Sigmoid colon (tissue), 4 donors: Measurements from ENCODE around the gene COL1A2.

ENCODE experiments used
- CTCF ChIP-seq, 4 experiments: fragments of 450-650 bp in 3 of 4; fragments of 200-600 bp in 1 of 4; IDR thresholded peaks; one replicate each; pipeline ENCODE4 v1.5.1; 2016 to 2019; ENCODE audit warnings: antibody characterized with exemption in 4 of 4, mild to moderate bottlenecking in 3 of 4, moderate library complexity in 2 of 4
- EP300 ChIP-seq, 4 donors: sonication (generic); formaldehyde crosslinking; IDR thresholded peaks; one replicate each; pipeline ENCODE4 v1.6.1; 2017; ENCODE audit warnings: antibody characterized with exemption in 4 of 4
- POLR2A ChIP-seq, 2 donors: fragments of 450-650 bp; IDR thresholded peaks; one replicate each; pipeline ENCODE4 v1.6.1; 2016; ENCODE audit warnings: antibody characterized with exemption in 2 of 2, mild to moderate bottlenecking in 2 of 2, moderate library complexity in 2 of 2
- POLR2AphosphoS5 ChIP-seq, 4 donors: sonication (generic); formaldehyde crosslinking; IDR thresholded peaks; one replicate each; pipeline ENCODE4 v1.6.1; 2017; ENCODE audit warnings: antibody characterized with exemption in 4 of 4

DNA sequence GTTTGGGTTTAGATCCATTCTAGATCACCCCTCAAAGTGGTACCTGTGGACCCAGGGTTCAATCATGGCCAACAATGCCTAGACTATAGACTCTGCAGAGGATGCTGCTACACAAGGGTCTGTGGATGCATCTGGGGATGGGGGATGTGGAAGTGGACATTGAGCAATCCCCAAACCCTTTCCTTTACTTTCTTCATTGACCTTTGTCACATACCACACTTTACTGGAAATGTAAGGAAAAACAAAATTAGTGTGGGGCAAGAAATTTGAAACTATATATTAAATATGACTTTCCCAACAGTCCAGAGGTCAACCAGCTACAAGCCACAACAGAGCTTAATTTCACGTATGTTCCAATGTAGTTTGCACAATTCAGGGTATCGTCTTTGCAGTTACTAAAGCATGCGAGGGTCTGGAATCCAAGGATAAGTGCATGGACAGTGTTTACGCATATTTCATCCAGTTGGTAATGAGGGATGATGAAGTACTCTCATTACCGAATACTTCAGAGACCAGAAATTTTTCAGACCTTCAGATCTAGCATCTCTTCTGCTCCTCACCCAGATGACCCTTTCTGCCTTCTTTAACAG lies 81.7 kb downstream of the COL1A2 start:
- TF ChIP-seq POLR2A (IDR thresholded peaks at IDR 0.05) = no peak
- TF ChIP-seq CTCF (IDR thresholded peaks at IDR 0.05) = no peak
- TF ChIP-seq EP300 (IDR thresholded peaks at IDR 0.05) = no peak
- TF ChIP-seq POLR2AphosphoS5 (IDR thresholded peaks at IDR 0.05) = no peak
